GM19099 (cell line): Measurements from ENCODE around the gene KLHL35.

Experiments used
- POLR2A ChIP-seq: IDR thresholded peaks from 3 replicates; pipeline ENCODE4 v1.6.1; 2011; ENCODE audit warnings: low read depth; ENCODE audit not compliant: insufficient read length; ENCODE audit errors: extremely low read depth

The KLHL35 gene

GRCh38 chr11:75473684-75474083, 40.7 kb upstream of the KLHL35 start:
- no peak for TF ChIP-seq POLR2A

DNA sequence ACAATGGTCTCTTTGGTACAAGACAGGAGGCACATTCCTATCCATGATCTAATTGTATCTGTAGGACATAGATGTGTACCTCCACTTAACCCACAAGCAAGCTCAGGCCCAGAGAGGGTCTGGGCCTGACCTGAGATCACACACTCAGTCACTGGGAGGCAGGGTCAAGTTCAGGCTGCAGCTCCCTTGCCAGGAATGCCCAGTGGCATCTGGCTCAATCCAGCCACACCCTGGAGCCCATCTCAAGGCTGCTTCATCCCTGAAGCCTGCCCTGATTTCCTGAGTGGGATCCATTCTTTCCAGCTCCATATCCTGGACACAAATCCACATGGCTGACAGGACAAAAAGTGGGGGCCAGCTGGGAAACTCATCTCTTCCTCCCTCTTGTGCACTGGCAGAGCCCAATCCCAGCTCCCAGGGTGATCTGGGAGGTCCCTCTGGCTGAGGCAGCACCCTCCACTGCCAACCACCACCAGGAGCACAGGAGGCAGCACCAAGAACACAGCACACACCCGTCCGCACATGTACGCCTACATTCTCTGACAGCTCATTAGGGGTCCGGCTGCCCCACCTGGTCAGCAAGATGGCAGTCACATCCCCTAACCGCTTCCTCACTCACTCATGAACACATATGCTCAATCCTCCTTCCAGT, 39.2 kb upstream of the KLHL35 start:
- TF ChIP-seq POLR2A = no peak

- TF ChIP-seq POLR2A = no peak
Observed at GRCh38 chr11:75471176-75471973, 38.4 kb upstream of the KLHL35 start.

DNA sequence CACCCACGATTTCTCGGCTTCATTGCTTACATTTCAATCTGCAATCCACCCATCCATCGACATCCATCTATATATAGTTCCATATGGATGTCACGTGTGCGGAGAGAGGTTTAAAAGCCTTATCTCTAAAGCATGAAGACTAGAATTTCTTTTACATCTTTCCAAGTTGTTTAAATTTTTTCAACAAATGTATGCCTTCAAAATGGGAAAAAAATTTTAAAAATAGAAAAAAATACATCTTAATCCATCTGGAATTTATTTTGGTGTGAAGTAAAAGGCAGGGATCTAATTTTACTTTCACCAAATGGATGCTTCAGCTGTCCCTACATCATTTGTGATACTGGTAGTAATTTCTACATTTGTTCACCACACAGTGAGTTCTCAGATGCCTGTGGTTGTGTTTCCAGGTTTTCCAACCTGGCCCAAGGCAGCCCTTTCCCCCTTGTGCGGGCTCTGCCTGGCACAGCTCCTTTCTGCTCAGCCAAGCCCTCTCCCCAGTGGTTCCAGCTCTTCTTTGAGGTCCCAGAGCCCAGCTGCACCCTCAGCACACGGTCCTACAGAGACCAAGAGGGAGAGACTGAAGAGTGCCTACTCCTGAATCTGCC, 37.6 kb upstream of the KLHL35 start:
- TF ChIP-seq POLR2A = no peak

GRCh38 chr11:75469785-75470405, 36.9 kb upstream of the KLHL35 start:
- no peak for TF ChIP-seq POLR2A

- TF ChIP-seq POLR2A = no peak
Observed at GRCh38 chr11:75468534-75469340, 35.7 kb upstream of the KLHL35 start.

GRCh38 chr11:75467881-75468280, 34.9 kb upstream of the KLHL35 start:
- no peak for TF ChIP-seq POLR2A

DNA sequence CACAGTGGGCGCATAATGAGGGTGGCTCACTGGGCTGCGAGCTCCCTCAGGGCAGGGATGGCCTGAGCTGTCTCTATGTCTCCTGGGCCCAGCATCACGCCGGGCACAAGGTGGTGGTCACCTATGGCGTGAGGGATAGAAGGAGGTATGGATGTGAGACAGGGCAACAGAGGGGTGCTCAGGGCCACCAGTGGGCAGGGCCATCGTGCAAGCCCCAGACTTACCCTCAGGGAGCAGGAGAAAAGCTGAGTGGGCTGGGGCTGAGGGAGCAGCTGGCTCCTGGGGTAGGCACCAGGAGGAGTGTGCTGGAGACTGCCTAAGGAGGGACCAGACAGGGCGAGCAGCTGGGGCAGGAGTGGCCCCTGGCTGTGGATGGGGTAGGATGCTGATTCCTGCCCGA, 34.3 kb upstream of the KLHL35 start:
- TF ChIP-seq POLR2A = no peak

DNA sequence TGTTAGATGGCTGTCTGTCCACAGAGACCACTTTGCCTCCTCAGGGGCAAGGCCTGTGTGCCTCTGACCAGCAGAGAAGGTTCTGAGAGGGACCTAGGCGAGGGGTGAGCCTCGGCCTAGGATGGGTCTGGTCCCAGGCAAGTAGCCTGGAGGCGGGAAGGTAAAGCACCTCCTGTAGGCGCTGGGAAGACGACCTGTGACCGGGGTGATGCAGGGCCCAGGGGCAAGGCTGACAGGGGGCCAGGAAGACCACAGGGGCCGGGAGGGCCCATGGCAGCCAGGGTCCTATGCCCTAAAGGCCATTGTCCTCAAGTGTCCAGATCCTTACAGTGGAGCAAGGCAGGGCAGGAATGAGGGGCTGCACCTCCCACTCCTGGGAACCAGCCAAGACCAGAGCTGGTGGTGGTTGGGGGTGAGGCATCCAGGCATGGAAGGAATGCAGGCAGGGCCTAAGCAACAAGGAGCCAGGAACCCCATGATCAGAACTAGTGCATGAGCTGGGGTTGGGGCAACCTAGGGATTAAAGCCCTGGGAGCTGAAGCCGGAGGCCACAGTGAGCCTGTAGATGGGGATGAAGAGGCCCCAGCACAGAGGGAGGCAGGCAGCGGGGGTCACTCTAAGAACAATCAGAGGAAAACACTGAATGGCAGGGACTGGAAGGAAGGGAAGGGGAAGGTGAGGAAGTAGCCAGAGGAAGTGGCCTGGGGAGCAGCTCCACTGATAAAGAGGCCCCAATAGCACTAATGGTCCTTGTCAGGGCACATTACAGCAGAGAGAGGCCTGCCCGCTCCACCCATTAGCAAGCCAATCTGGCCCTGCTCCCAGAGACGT, 32.9 kb upstream of the KLHL35 start:
- no peak for TF ChIP-seq POLR2A

DNA sequence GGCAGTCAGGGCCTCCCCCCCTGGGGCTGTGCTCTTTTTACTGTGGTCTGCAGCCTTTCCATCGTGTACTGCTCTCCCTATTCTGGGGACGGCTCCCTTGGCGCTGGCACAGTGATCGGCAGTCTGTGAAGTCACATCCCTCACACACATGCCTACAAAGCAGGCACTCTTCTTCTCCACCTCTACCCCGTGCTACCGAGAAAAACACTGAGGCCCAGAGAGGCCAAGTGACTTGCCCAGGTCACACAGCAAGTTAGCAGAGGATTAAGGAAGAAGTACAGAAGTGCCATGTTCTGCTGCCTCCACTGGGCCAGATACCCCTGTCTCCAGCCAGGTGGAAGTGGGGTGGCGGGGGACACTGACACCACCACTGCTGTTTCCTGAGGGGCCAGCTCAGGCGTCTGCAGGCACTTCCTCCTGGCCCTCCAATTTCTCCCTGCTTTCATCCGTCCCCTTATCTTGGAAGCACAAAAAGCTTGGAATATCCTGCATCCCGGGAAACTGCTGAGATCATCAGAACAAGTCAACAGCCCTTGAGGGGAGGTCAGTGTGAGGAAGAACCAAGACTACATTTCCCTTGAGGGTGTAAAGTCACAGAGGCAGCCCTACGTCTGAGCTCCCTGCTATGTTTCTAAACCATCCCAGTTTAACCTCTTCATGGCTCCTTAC, 30.2 kb upstream of the KLHL35 start:
- TF ChIP-seq POLR2A = no peak

DNA sequence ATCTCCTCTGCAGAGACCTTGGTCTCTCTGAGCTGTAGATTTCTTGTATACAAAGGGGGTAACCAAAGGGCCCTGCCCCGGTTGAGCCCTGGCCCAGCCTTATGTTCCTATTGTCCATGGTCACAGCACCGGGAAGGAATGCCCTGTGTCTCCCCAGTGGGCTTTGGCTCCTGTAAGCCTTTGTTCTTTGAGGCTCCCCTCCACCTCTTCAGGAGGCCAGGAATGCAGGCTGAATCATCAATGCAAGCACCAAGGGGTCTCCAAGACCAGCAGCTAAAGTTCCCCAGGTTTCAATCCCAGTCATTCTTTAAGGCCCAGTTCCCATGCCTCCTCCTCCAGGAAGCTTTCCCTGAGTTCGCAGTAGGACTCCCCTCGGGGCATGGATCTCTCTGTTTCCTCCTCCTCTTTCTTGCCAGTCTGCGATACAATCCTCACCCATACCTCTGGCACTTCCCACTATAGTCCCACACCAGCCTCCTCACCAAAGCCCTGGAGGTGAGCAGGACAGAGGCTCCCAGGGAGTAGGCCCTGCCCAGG, 29.2 kb upstream of the KLHL35 start:
- TF ChIP-seq POLR2A = no peak

DNA sequence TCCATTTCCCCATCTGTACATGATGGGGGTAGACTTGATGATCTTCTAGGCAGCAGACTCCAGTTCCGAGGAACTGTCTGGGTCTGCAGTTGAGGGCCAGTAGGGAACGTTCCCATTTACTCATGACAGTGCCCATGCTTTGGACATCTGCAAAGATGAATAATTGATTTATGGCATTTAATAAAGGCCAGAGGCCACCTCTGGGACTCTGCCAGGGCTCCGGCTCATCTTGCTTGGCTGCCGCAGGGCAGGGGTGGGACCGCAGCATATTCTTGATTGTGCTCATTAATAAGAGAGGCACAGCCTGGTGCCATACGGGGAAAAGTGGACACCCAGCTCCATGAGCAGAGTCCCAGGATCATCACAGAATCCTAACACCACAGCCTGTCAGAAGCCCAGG, 28.1 kb upstream of the KLHL35 start:
- no peak for TF ChIP-seq POLR2A

DNA sequence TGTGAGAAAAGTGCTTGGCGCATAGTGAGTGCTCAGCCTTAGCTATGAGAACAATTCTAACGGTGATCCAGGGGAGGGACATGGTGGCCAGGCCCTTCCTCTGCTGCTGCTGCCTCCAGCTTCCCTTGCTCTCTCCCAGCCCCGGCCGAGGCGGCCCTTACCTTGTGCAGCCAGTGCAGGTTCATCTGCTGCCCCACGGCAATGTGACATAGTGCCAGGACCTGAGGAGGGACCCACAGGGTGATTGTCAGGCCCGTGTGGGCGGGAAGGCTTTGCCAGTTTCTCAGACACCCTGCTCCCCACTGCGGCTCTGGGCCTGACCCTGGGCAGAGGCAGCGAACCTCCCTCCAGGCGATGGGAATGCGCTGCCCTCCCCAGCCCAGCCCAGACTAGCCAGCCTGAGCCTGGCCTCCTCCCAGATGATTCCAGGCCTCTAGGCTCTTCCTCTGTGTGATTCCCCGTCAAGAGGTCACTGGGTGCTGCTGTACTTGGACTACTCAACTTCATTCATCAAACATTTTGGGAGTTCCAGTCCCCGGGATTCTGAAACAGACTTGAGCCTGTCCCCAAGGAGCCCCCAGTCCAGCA, 23.7 kb upstream of the KLHL35 start:
- no peak for TF ChIP-seq POLR2A
